HG02623 (cell line): ENCODE results near the gene LRRC66.

Source experiments
- ATAC-seq: cut with Tn5 transposase; IDR thresholded peaks from one replicate; pipeline ENCODE4 v1.9.1; 2021; ENCODE audit warnings: moderate library complexity; ENCODE audit not compliant: unreplicated experiment

Gene LRRC66

GRCh38 chr4:52012651-52013050, 7.5 kb downstream of the LRRC66 start:
- ATAC-seq: no peak

GRCh38 chr4:52010986-52011385, 9.2 kb downstream of the LRRC66 start:
- no peak for ATAC-seq

GRCh38 chr4:52006887-52007286, 13.3 kb downstream of the LRRC66 start:
- ATAC-seq: no peak

GRCh38 chr4:52005604-52006273, 14.4 kb downstream of the LRRC66 start:
- no peak for ATAC-seq

DNA sequence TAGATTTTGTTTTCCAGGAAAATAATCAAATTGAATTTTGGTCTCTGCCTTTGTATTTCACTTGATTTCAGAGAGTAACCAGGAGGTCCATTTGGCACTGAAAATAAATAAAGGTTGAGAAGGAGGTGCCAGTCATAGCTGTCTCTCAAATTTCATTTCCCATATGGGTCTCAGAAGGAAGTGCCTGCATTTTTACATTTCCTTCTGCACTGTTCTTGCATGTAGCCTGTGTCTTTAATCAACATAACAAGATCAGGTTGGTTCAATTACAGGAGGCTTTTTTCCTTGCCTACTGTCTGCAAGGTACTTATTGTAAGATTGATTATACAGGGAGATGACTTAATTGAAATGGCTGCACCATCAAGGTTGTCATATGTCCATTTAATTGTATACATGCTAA, 15.7 kb downstream of the LRRC66 start:
- no peak for ATAC-seq

- ATAC-seq: no peak
Measured at GRCh38 chr4:52001616-52002015, 18.5 kb downstream of the LRRC66 start.

- no peak for ATAC-seq
Measured at GRCh38 chr4:51999250-51999649, 20.9 kb downstream of the LRRC66 start.

- no peak for ATAC-seq
Measured at GRCh38 chr4:51998837-51999236, 21.3 kb downstream of the LRRC66 start.

DNA sequence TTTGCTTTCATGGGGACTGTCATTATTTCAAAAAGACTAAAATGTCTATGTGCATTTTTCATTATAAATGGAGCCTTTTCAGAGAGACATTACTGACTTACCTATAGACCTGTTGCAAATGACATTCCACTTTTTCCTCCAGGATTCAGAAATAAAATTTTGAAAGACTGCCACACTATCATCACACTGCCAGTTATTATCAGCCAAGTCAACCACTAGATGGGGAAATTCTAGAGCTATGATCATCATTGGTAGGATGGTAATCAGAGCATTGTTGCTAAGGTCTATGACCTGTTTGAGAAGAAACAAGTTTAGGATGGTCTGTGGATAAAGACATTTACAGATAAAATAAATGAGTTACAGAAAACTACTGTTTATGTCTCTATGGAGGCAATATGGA, 22.5 kb downstream of the LRRC66 start:
- ATAC-seq: no peak

DNA sequence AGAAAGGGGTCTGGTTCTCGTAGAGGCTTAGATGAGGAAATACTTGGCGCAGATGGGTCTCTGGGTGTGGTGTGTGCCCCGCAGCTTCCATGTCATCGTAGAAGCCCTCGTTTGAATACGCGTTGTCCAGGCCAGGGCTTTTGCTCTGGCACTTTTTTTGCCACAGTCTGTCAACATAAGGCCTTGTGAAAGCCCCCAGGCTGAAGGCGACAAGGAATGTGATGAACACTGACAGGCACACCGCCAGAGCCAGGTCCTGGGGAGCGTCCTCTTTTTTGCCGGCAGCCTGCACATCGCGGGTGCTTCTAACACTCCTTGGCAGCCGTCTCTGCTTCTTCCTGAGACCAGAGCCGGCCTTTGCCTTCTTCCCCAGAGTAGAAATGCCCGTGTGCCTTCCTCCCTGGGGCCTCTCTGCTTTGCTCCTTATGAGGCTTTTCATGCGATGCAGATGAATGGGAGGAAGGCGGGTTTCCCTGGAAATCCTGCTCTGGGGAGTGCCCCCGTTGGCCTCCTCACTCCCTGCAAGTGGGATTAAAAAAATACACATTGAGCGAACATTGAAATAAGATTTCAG, 24.4 kb downstream of the LRRC66 start:
- ATAC-seq: no peak

DNA sequence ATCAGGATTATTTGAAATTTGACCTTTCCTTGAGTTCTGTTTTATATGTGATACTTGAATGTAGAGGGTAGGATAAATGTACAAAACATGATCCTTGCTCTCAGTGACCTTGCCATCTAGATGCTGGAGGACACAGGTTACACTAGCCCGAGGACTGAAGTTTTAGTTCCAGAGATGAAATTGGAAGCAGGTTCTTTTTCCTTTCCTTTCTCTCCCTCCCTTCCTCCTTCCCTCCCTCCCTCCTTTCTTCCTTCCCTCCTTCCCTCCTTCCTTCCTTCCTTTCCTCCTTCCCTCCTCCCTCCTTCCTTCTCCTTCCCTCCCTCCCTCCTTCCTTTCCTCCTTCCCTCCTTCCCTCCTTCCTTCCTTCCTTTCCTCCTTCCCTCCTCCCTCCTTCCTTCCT, 54.3 kb downstream of the LRRC66 start:
- ATAC-seq: no peak

DNA sequence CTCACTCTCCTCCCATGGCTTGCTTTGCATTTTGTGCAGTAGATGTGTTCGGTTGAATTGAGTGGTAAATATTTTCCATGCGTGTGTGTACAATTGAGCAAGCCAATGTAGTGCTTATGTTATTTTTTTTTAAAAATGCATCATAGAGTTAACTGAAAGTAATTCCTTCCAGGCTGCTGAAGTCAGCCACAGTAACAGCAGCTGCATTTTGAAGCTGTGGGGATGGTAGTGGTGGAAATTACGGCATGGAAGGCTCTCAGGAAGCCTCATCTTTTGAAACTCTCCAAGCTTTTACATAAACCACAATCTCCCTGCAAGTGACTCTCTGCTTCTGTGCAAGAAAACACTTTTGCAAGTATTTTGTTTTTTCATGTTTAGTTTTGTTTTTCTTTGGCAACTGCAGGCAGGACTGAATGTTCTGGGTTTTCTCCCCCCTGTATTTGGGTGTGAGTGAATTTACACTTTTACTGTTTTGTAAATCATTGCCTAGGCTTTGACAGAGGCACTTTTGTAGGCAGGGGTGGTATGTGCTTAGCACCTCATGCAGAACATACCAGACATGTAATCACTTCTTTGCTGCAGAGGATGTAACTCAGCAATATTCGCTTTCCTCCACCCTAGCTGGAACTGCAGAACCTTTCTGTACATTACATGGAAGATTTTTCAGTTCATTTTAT, 56.2 kb downstream of the LRRC66 start:
- ATAC-seq: no peak

- no peak for ATAC-seq
Measured at GRCh38 chr4:51960486-51960885, 59.7 kb downstream of the LRRC66 start.

DNA sequence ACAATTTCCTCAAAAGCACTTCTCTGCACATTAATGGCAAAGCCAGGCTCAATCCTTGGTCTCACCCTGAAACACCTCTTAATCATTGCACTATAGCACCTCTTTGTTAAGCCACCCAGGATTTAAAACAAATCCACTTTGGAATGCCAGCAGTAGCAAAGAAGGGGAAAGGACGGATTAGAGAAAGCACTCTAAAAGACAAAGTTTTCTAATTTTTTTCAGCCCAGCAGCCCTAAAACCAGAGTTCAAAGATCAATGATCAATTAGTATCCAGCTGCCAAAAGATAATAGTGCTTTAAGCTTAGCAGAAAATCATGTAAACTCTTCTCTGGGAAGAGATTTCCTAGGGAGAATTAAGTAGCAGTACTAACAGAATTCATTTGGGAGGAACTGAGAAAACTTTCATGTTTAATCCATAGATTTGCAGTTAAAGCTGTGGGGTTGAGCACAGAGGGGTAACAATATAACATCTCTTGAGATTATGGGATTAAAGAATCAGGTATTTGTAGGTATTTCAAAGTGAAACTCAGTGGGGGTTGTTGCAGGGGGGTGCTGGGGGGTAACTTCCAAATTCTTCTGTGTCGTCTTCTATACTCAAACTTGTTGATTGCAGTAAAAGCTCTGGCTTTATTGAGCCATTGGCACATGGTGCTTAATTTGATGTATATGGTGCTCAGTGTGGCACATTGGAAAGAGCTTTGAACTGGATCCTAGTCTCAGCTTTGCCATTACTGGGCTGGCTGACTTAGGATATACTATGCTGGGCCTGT, 61.8 kb downstream of the LRRC66 start:
- ATAC-seq: no peak
